ENCODE measurements around the gene ENOX1.
A peak's percentile ranks its signal among the peaks of the same experiment; 100 is the strongest.

ENOX1 gene

GRCh38 chr13:43544011-43544410, 242.8 kb downstream of the ENOX1 start:
- no peak overlapping the region for H3K27ac Mint-ChIP-seq
- H3K9me3 Mint-ChIP-seq, result no peaks in the 10 kb centered on the region

GRCh38 chr13:43543331-43543730, 243.4 kb downstream of the ENOX1 start:
- Mint-ChIP-seq H3K36me3 (no peaks in the 10 kb centered on the region), H3K9me3 (no peaks in the 10 kb centered on the region), H3K27me3 (peaks cover 3% of the 10 kb centered on the region), H3K27ac (peak overlapping the region; percentile 15), H3K4me1 (no peaks in the 10 kb centered on the region), H3K4me3 (no peak overlapping the region)

More at GRCh38 chr13:43544011-43544410, 242.8 kb downstream of the ENOX1 start:
- Mint-ChIP-seq H3K27me3 (peaks cover 5% of the 10 kb centered on the region), H3K4me3 (no peak overlapping the region), H3K4me1 (no peaks in the 10 kb centered on the region), H3K36me3 (no peaks in the 10 kb centered on the region)

GRCh38 chr13:43537124-43537523, 249.6 kb downstream of the ENOX1 start:
- Mint-ChIP-seq H3K27ac (no peak overlapping the region), H3K36me3 (no peaks in the 10 kb centered on the region), H3K9me3 (no peaks in the 10 kb centered on the region), H3K4me3 (no peak overlapping the region), H3K27me3 (peaks cover 1% of the 10 kb centered on the region), H3K4me1 (no peaks in the 10 kb centered on the region)

- no peaks in the 10 kb centered on the region for H3K36me3 Mint-ChIP-seq
- no peaks in the 10 kb centered on the region for H3K9me3 Mint-ChIP-seq
Observed at GRCh38 chr13:43529796-43530195, 257.0 kb downstream of the ENOX1 start.

GRCh38 chr13:43528992-43529391, 257.8 kb downstream of the ENOX1 start:
- no peaks in the 10 kb centered on the region for H3K4me1 Mint-ChIP-seq
- H3K27ac Mint-ChIP-seq, result no peak overlapping the region
- H3K9me3 Mint-ChIP-seq, result no peaks in the 10 kb centered on the region
- H3K4me3 Mint-ChIP-seq, result no peak overlapping the region
- H3K27me3 Mint-ChIP-seq, result no peaks in the 10 kb centered on the region
- no peaks in the 10 kb centered on the region for H3K36me3 Mint-ChIP-seq

More at GRCh38 chr13:43529796-43530195, 257.0 kb downstream of the ENOX1 start:
- Mint-ChIP-seq H3K4me3 (no peak overlapping the region), H3K27ac (no peak overlapping the region), H3K4me1 (no peaks in the 10 kb centered on the region), H3K27me3 (no peaks in the 10 kb centered on the region)

GRCh38 chr13:43522788-43523187, 264.0 kb downstream of the ENOX1 start:
- Mint-ChIP-seq H3K9me3 (no peaks in the 10 kb centered on the region), H3K27me3 (no peaks in the 10 kb centered on the region), H3K36me3 (no peaks in the 10 kb centered on the region), H3K4me1 (no peaks in the 10 kb centered on the region), H3K4me3 (no peak overlapping the region), H3K27ac (no peak overlapping the region)

GRCh38 chr13:43520351-43520750, 266.4 kb downstream of the ENOX1 start:
- no peaks in the 10 kb centered on the region for H3K4me1 Mint-ChIP-seq
- H3K27ac Mint-ChIP-seq, result no peak overlapping the region
- H3K4me3 Mint-ChIP-seq, result no peak overlapping the region
- H3K27me3 Mint-ChIP-seq, result no peaks in the 10 kb centered on the region
- H3K9me3 Mint-ChIP-seq, result no peaks in the 10 kb centered on the region
- no peaks in the 10 kb centered on the region for H3K36me3 Mint-ChIP-seq

GRCh38 chr13:43518833-43519232, 267.9 kb downstream of the ENOX1 start:
- no peak overlapping the region for H3K4me3 Mint-ChIP-seq
- no peaks in the 10 kb centered on the region for H3K4me1 Mint-ChIP-seq
- no peaks in the 10 kb centered on the region for H3K9me3 Mint-ChIP-seq
- H3K36me3 Mint-ChIP-seq, result no peaks in the 10 kb centered on the region
- no peaks in the 10 kb centered on the region for H3K27me3 Mint-ChIP-seq
- no peak overlapping the region for H3K27ac Mint-ChIP-seq

- Mint-ChIP-seq H3K36me3 (no peaks in the 10 kb centered on the region), H3K4me1 (no peaks in the 10 kb centered on the region), H3K27ac (no peak overlapping the region), H3K9me3 (no peaks in the 10 kb centered on the region), H3K4me3 (no peak overlapping the region), H3K27me3 (no peaks in the 10 kb centered on the region)
Observed at GRCh38 chr13:43516401-43516833, 270.4 kb downstream of the ENOX1 start.

- Mint-ChIP-seq H3K4me1 (no peaks in the 10 kb centered on the region), H3K27ac (no peak overlapping the region), H3K4me3 (no peak overlapping the region), H3K27me3 (no peaks in the 10 kb centered on the region), H3K36me3 (no peaks in the 10 kb centered on the region), H3K9me3 (no peaks in the 10 kb centered on the region)
Observed at GRCh38 chr13:43515531-43515930, 271.2 kb downstream of the ENOX1 start.

- Mint-ChIP-seq H3K27me3 (no peaks in the 10 kb centered on the region), H3K4me1 (no peaks in the 10 kb centered on the region), H3K9me3 (no peaks in the 10 kb centered on the region), H3K4me3 (no peak overlapping the region), H3K27ac (no peak overlapping the region), H3K36me3 (no peaks in the 10 kb centered on the region)
Observed at GRCh38 chr13:43514311-43514710, 272.5 kb downstream of the ENOX1 start.

GRCh38 chr13:43512221-43512620, 274.6 kb downstream of the ENOX1 start:
- no peaks in the 10 kb centered on the region for H3K4me1 Mint-ChIP-seq
- no peaks in the 10 kb centered on the region for H3K9me3 Mint-ChIP-seq
- H3K27me3 Mint-ChIP-seq, result peaks cover 3% of the 10 kb centered on the region
- no peak overlapping the region for H3K27ac Mint-ChIP-seq
- no peak overlapping the region for H3K4me3 Mint-ChIP-seq
- no peaks in the 10 kb centered on the region for H3K36me3 Mint-ChIP-seq

- H3K36me3 Mint-ChIP-seq, result no peaks in the 10 kb centered on the region
- H3K4me3 Mint-ChIP-seq, result no peak overlapping the region
- no peaks in the 10 kb centered on the region for H3K4me1 Mint-ChIP-seq
- H3K27me3 Mint-ChIP-seq, result peaks cover 3% of the 10 kb centered on the region
- H3K27ac Mint-ChIP-seq, result no peak overlapping the region
- H3K9me3 Mint-ChIP-seq, result no peaks in the 10 kb centered on the region
Observed at GRCh38 chr13:43510956-43511901, 275.5 kb downstream of the ENOX1 start.

- H3K9me3 Mint-ChIP-seq, result peaks cover 11% of the 10 kb centered on the region
Observed at GRCh38 chr13:43495732-43496131, 291.0 kb downstream of the ENOX1 start.

GRCh38 chr13:43494206-43494605, 292.6 kb downstream of the ENOX1 start:
- H3K4me1 Mint-ChIP-seq, result no peaks in the 10 kb centered on the region

More at GRCh38 chr13:43495732-43496131, 291.0 kb downstream of the ENOX1 start:
- Mint-ChIP-seq H3K4me1 (no peaks in the 10 kb centered on the region), H3K4me3 (no peak overlapping the region), H3K27me3 (peaks cover 16% of the 10 kb centered on the region), H3K36me3 (no peaks in the 10 kb centered on the region), H3K27ac (no peak overlapping the region)

GRCh38 chr13:43493496-43494000, 293.2 kb downstream of the ENOX1 start:
- Mint-ChIP-seq H3K27me3 (peaks cover 7% of the 10 kb centered on the region), H3K9me3 (peaks cover 5% of the 10 kb centered on the region)

More at GRCh38 chr13:43494206-43494605, 292.6 kb downstream of the ENOX1 start:
- peaks cover 5% of the 10 kb centered on the region for H3K9me3 Mint-ChIP-seq
- H3K27me3 Mint-ChIP-seq, result peaks cover 9% of the 10 kb centered on the region
- H3K4me3 Mint-ChIP-seq, result no peak overlapping the region
- H3K27ac Mint-ChIP-seq, result no peak overlapping the region
- no peaks in the 10 kb centered on the region for H3K36me3 Mint-ChIP-seq

More at GRCh38 chr13:43493496-43494000, 293.2 kb downstream of the ENOX1 start:
- no peak overlapping the region for H3K4me3 Mint-ChIP-seq
- no peaks in the 10 kb centered on the region for H3K4me1 Mint-ChIP-seq
- H3K36me3 Mint-ChIP-seq, result no peaks in the 10 kb centered on the region
- no peak overlapping the region for H3K27ac Mint-ChIP-seq

Measured in activated naive CD4-positive, alpha-beta T cell treated with anti-CD3 and anti-CD28 coated beads, Interleukin-2, amount 50 U/mL, for 24 hours (primary cell).